ENCODE results near the gene FOXI3. TPM values are rescaled to one million over a fixed set of nuclear protein-coding genes. Genes with fewer than 3 reads are reported as not detected.

The FOXI3 gene
- not detected for total RNA-seq

GRCh38 chr2:88452565-88452905, at the start of gene FOXI3:
Gene FOXI3, minus strand, starts transcription at chr2:88452693. Its CDS starts 158 bp downstream, at chr2:88452535.
- peak; percentile 28 for ATAC-seq
- Mint-ChIP-seq H3K27me3 (peaks cover 49% of the 10 kb centered on the region), H3K9me3 (no peaks in the 10 kb centered on the region), H3K4me3 (peak within 1 kb of the TSS; percentile 60), H3K27ac (no peak within 1 kb of the TSS), H3K4me1 (ENCODE audit: low read depth) (peaks cover 4% of the 10 kb centered on the region), H3K36me3 (ENCODE audit: low read depth) (no peaks in the 10 kb centered on the region)
- ChIA-PET CTCF (no interaction called here), POLR2A (no interaction called here)
- DNase-seq = no peak
- TF ChIP-seq CTCF (IDR thresholded peaks at IDR 0.05) = no peak
- intact Hi-C loops (cut with micrococcal nuclease) = no loop called here

DNA sequence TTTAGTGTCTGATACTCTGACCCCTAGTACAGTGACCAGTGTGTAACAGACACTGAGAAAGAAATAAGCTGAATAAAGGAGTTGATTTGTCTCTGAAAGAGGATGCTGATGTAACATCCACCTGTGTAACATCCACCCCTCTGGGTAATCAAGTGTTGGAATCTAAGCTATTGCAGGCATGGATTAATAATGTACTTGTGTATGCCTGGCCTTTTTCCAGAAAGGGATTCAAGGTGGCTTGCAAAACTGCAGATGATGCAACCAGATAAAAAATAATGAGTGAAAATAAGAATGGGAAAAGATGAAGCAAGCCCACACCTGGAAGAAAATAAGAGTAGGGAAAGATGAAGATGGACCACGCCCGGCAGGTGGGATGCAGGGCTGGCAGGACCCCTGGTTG, 48.2 kb upstream of the FOXI3 start:
- CTCF ChIA-PET = no interaction called here
- no peak overlapping the region for H3K4me3 Mint-ChIP-seq
- H3K27me3 Mint-ChIP-seq = peaks cover 7% of the 10 kb centered on the region
- TF ChIP-seq CTCF (IDR thresholded peaks at IDR 0.05) = no peak
- H3K9me3 Mint-ChIP-seq = peaks cover 3% of the 10 kb centered on the region
- DNase-seq (no peak), ATAC-seq (no peak)
- POLR2A ChIA-PET = no interaction called here
- H3K4me1 Mint-ChIP-seq (ENCODE audit: low read depth) = no peaks in the 10 kb centered on the region
- H3K27ac Mint-ChIP-seq = no peak overlapping the region
- intact Hi-C loops (cut with micrococcal nuclease) = no loop called here
- no peaks in the 10 kb centered on the region for H3K36me3 Mint-ChIP-seq (ENCODE audit: low read depth)

DNA sequence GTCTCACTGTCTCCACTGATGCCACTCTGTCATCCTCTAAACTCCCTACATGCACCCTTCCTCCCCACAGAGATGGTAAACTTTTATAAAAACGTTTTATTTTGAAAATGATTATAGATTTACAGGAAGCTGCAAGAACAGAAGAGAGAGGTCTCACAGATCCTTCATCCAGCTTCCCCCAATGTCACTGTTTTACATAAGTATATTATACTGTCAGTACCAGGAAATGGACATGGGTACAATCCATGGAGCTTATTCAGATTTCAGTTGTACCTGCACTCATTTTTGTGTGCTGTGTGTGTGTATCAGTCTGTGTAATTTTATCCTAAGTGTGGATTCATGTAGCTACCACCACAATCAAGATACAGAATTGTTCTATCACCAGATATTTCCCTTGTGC, 46.7 kb upstream of the FOXI3 start:
- intact Hi-C loops (cut with micrococcal nuclease) = no loop called here
- no peak overlapping the region for H3K4me3 Mint-ChIP-seq
- CTCF ChIA-PET = no interaction called here
- no peaks in the 10 kb centered on the region for H3K4me1 Mint-ChIP-seq (ENCODE audit: low read depth)
- ATAC-seq = no peak
- no peak for TF ChIP-seq CTCF (IDR thresholded peaks at IDR 0.05)
- POLR2A ChIA-PET = no interaction called here
- H3K27ac Mint-ChIP-seq = no peak overlapping the region
- H3K27me3 Mint-ChIP-seq = peaks cover 7% of the 10 kb centered on the region
- DNase-seq = no peak
- no peaks in the 10 kb centered on the region for H3K36me3 Mint-ChIP-seq (ENCODE audit: low read depth)
- peaks cover 3% of the 10 kb centered on the region for H3K9me3 Mint-ChIP-seq

DNA sequence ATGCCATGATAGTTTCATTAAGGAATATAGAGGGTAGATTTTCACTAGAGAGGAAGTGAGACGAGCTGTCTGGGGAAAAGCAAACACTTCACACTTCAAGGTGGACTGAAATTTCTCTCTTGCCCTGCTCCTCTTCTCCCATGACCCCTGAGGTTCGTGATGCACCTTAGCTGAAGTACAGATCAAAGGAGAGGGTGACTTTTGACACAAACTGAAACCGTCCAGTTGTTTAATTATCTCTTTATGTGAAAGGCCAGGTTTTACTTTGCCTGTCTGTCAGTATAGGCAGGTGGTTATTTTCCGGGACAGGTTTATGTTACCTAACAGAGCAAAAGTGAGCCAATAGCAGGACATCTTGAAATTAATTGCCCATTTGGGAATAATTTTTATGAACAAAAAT, 41.0 kb upstream of the FOXI3 start:
- no peak for ATAC-seq
- Mint-ChIP-seq H3K36me3 (ENCODE audit: low read depth) (no peaks in the 10 kb centered on the region), H3K4me1 (ENCODE audit: low read depth) (no peaks in the 10 kb centered on the region), H3K4me3 (no peak overlapping the region), H3K27ac (no peak overlapping the region), H3K9me3 (no peaks in the 10 kb centered on the region), H3K27me3 (peaks cover 7% of the 10 kb centered on the region)
- POLR2A ChIA-PET = interaction anchor here (0.8 kb wide), 1 partner anchor 294 kb away, joined by 4 read pairs; no protein-coding TSS in a partner anchor
- CTCF ChIA-PET = no interaction called here
- TF ChIP-seq CTCF (IDR thresholded peaks at IDR 0.05) = no peak
- DNase-seq = no peak
- intact Hi-C loops (cut with micrococcal nuclease) = no loop called here

DNA sequence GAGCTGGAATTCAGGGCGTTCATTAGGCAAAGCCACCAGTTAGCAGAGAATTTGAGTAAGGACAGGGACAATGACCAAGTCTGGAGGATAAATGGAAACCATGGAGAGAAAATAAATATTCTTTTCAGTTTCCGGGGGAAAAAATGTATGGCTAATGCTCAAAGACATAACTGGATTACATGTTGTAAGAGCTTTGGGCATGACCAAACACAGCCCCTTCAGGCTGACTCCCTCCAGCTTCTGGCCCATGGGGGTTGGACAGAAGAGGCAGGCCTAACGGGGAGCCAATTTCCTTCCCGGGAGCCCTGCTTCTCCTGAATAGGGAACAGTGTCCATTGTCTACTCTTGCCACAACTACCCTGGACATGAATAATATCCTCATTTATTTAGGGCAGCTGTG, 39.5 kb upstream of the FOXI3 start:
- ATAC-seq (no peak), DNase-seq (no peak)
- CTCF ChIA-PET = no interaction called here
- H3K27ac Mint-ChIP-seq = no peak overlapping the region
- H3K4me1 Mint-ChIP-seq (ENCODE audit: low read depth) = no peaks in the 10 kb centered on the region
- no peak overlapping the region for H3K4me3 Mint-ChIP-seq
- TF ChIP-seq CTCF (IDR thresholded peaks at IDR 0.05) = no peak
- POLR2A ChIA-PET = no interaction called here
- H3K27me3 Mint-ChIP-seq = peaks cover 9% of the 10 kb centered on the region
- intact Hi-C loops (cut with micrococcal nuclease) = no loop called here
- H3K36me3 Mint-ChIP-seq (ENCODE audit: low read depth) = no peaks in the 10 kb centered on the region
- no peaks in the 10 kb centered on the region for H3K9me3 Mint-ChIP-seq
